OCI-LY7 (cell line): ENCODE data around the gene PTGER4. TPM values are rescaled to one million over a fixed set of nuclear protein-coding genes. Genes with fewer than 3 reads are reported as not detected.

ENCODE experiments used
- BruUV-seq: library from RNA; stranded (reverse); fragments of 400-500 nt; replicated peaks from 2 replicates; lab custom pipeline; 2021; lab: Mats Ljungman, UMichigan
- CTCF ChIA-PET: fragments of 300-600 bp; sonication (Branson Sonifier 250); formaldehyde crosslinking; loops from one replicate; lab custom pipeline; 2022; ENCODE audit warnings: antibody characterized with exemption; ENCODE audit not compliant: unreplicated experiment; lab: Charles Lee
- POLR2A ChIA-PET: fragments of 300-600 bp; sonication (Branson Sonifier 250); formaldehyde crosslinking; loops from one replicate; lab custom pipeline; 2022; ENCODE audit warnings: antibody characterized with exemption; lab: Charles Lee
- DNase-seq: peaks from one replicate; pipeline ENCODE4 v3.0.0-alpha.2; 2015; ENCODE audit warnings: low spot score
- H2AFZ ChIP-seq: fragments of 200-600 bp; sonication (generic), shearing (Covaris generic); 2 replicates; pipeline ENCODE4 v1.6.1; 2014; ENCODE audit warnings: mild to moderate bottlenecking, antibody characterized with exemption, low read length, moderate library complexity
- H3K27ac ChIP-seq: fragments of 200-600 bp; sonication (generic); 2 replicates; pipeline ENCODE4 v1.5.1; 2014; ENCODE audit warnings: mixed run types, low read depth, mild to moderate bottlenecking, moderate library complexity, low read length, inconsistent platforms; ENCODE audit not compliant: poor library complexity, severe bottlenecking
- H3K36me3 ChIP-seq: fragments of 200-600 bp; sonication (generic); 2 replicates; pipeline ENCODE4 v1.6.1; 2014; ENCODE audit warnings: mild to moderate bottlenecking, antibody characterized with exemption, low read length, moderate library complexity, mixed read lengths; ENCODE audit not compliant: insufficient read depth
- H3K4me1 ChIP-seq: fragments of 200-600 bp; sonication (generic); 2 replicates; pipeline ENCODE4 v1.5.1; 2014; ENCODE audit warnings: mild to moderate bottlenecking, low read length; ENCODE audit not compliant: insufficient read depth, poor library complexity, severe bottlenecking
- H3K4me2 ChIP-seq: fragments of 200-600 bp; sonication (generic); 2 replicates; pipeline ENCODE4 v1.6.1; 2014; ENCODE audit warnings: mild to moderate bottlenecking, low read length
- H3K4me3 ChIP-seq: fragments of 200-600 bp; sonication (generic); 2 replicates; pipeline ENCODE4 v1.5.1; 2014; ENCODE audit warnings: mild to moderate bottlenecking, low read depth, low read length; ENCODE audit not compliant: poor library complexity, severe bottlenecking
- H3K79me2 ChIP-seq: fragments of 200-600 bp; sonication (generic); 2 replicates; pipeline ENCODE4 v1.6.1; 2016; ENCODE audit warnings: low read depth, mild to moderate bottlenecking, low read length, moderate library complexity, mixed read lengths; ENCODE audit not compliant: insufficient read depth
- H3K9me2 ChIP-seq: fragments of 200-600 bp; sonication (generic); 2 replicates; pipeline ENCODE4 v1.6.1; 2016; ENCODE audit warnings: mild to moderate bottlenecking, low read length, mixed read lengths; ENCODE audit not compliant: insufficient read depth
- H3K9me3 ChIP-seq: fragments of 200-600 bp; sonication (generic); 2 replicates; pipeline ENCODE4 v1.6.1; 2014; ENCODE audit warnings: mild to moderate bottlenecking, mixed run types, low read length, mixed read lengths
- H4K20me1 ChIP-seq: fragments of 200-600 bp; sonication (generic); 2 replicates; pipeline ENCODE4 v1.6.1; 2014; ENCODE audit warnings: mild to moderate bottlenecking, antibody characterized with exemption, low read length, moderate library complexity, mixed read lengths; ENCODE audit not compliant: insufficient read depth
- CTCF ChIP-seq: fragments of 200-600 bp; sonication (generic); conservative IDR thresholded peaks from 2 replicates; pipeline ENCODE4 v1.5.1; 2014; ENCODE audit warnings: mild to moderate bottlenecking, antibody characterized with exemption, low read length, moderate library complexity, mixed read lengths
- EZH2phosphoT487 ChIP-seq: fragments of 200-600 bp; sonication (generic); IDR thresholded peaks from 2 replicates; pipeline ENCODE4 v1.6.1; 2018; ENCODE audit warnings: low read depth, borderline replicate concordance, mild to moderate bottlenecking, mixed run types, antibody characterized with exemption, low read length, moderate library complexity, mixed read lengths
- intact Hi-C: fragments of 100-400 bp; cut with micrococcal nuclease; formaldehyde crosslinking; loops from one replicate; pipeline ENCODE4 v1.10.0; 2022; ENCODE audit not compliant: unreplicated experiment
- total RNA-seq, 2 experiments: library from RNA; depleted of rRNA in 1 of 2; stranded (reverse); fragments of >200 nt in 1 of 2; shearing (Covaris generic) in 1 of 2; gene quantifications; 2 replicates each; pipeline ENCODE4 v1.2.3, GENCODE V29; 2014 to 2022

PTGER4 gene
- total RNA-seq, 2 experiments from 2014 or later, result 0.49 to 1.4 TPM

GRCh38 chr5:40680741-40681362, 1.1 kb downstream of the PTGER4 start:
- intact Hi-C loops, result loop anchor here (5.0 kb wide), 2 partner anchors 304 to 649 kb away; no protein-coding TSS in a partner anchor
- BruUV-seq, result no TSS peak
- TF ChIP-seq CTCF (no peak), EZH2phosphoT487 (no peak)
- Histone ChIP-seq H3K4me2 (peak overlapping the region; percentile 100), H3K79me2 (no peaks in the 10 kb centered on the region), H3K4me3 (peak overlapping the region; percentile 82), H3K4me1 (peaks cover 15% of the 10 kb centered on the region), H3K9me3 (no peaks in the 10 kb centered on the region), H3K27ac (no peak overlapping the region), H2AFZ (no peak overlapping the region), H3K36me3 (no peaks in the 10 kb centered on the region), H3K9me2 (no peaks in the 10 kb centered on the region), H4K20me1 (no peaks in the 10 kb centered on the region)
- DNase-seq, result no peak
- ChIA-PET POLR2A (interaction anchor here (0.6 kb wide), 1 partner anchor 30 kb away, joined by 3 read pairs; no protein-coding TSS in a partner anchor), CTCF (interaction anchor here (0.6 kb wide), 1 partner anchor 279 kb away, joined by 3 read pairs; no protein-coding TSS in a partner anchor)

GRCh38 chr5:40681363-40682153, 1.8 kb downstream of the PTGER4 start:
- ChIA-PET POLR2A (interaction anchor here (0.5 kb wide), 1 partner anchor 20 kb away, joined by 4 read pairs; no protein-coding TSS in a partner anchor), CTCF (interaction anchor here (0.6 kb wide), 1 partner anchor 280 kb away, joined by 3 read pairs; no protein-coding TSS in a partner anchor)
- Histone ChIP-seq H3K9me2 (no peaks in the 10 kb centered on the region), H4K20me1 (no peaks in the 10 kb centered on the region), H3K4me3 (no peak overlapping the region), H3K36me3 (no peaks in the 10 kb centered on the region), H3K4me1 (peaks cover 15% of the 10 kb centered on the region), H2AFZ (no peak overlapping the region), H3K4me2 (peak overlapping the region; percentile 100; the same call in 1 of the 2 replicates), H3K27ac (no peak overlapping the region), H3K9me3 (no peaks in the 10 kb centered on the region), H3K79me2 (no peaks in the 10 kb centered on the region)
- TF ChIP-seq CTCF (no peak), EZH2phosphoT487 (no peak)
- BruUV-seq, result no TSS peak
- intact Hi-C loops, result loop anchor here (5.0 kb wide), 2 partner anchors 304 to 649 kb away; no protein-coding TSS in a partner anchor
- no peak for DNase-seq
